Fibroblast of lung (primary cell): ENCODE measurements around the gene EBF3. TPM values are rescaled to one million over a fixed set of nuclear protein-coding genes. Genes with fewer than 3 reads are reported as not detected.

Experiments used
- DNase-seq, 2 donors: peaks; one replicate each; pipeline versions ENCODE4 v3.0.0 to v3.0.0-alpha.2; 2010; ENCODE audit warnings: low read depth in 2 of 2
- H2AFZ ChIP-seq: 2 replicates; pipeline ENCODE4 v1.5.1; 2012; ENCODE audit warnings: low read length, control low read depth, inconsistent platforms
- H3K27ac ChIP-seq: 2 replicates; pipeline ENCODE4 v1.5.1; 2011; ENCODE audit warnings: low read length, control low read depth; ENCODE audit not compliant: insufficient read depth
- H3K27me3 ChIP-seq: 2 replicates; pipeline ENCODE4 v1.5.1; 2011; ENCODE audit warnings: mild to moderate bottlenecking, low read length; ENCODE audit not compliant: control insufficient read depth, insufficient read depth
- H3K36me3 ChIP-seq: 2 replicates; pipeline ENCODE4 v1.5.1; 2011; ENCODE audit warnings: low read length; ENCODE audit not compliant: control insufficient read depth, insufficient read depth
- H3K4me1 ChIP-seq: 2 replicates; pipeline ENCODE4 v1.5.1; 2011; ENCODE audit warnings: low read length; ENCODE audit not compliant: control insufficient read depth, insufficient read depth; ENCODE audit errors: extremely low read depth
- H3K4me2 ChIP-seq: 2 replicates; pipeline ENCODE4 v1.5.1; 2011; ENCODE audit warnings: low read length, control low read depth; ENCODE audit not compliant: insufficient read depth; ENCODE audit errors: extremely low read depth
- H3K4me3 ChIP-seq, 4 experiments: fragments of 200-600 bp in 1 of 4; sonication (generic) in 1 of 4; replicated peaks in 1 of 4; 2 replicates each; pipeline ENCODE4 v1.5.1; 2011 to 2016; ENCODE audit warnings: low read length in 4 of 4, low read depth in 3 of 4, mild to moderate bottlenecking in 3 of 4, control low read depth in 2 of 4, inconsistent platforms in 1 of 4, mixed read lengths in 1 of 4; ENCODE audit not compliant: insufficient read depth in 1 of 4; ENCODE audit errors: control extremely low read depth in 1 of 4
- H3K79me2 ChIP-seq: 2 replicates; pipeline ENCODE4 v1.5.1; 2012; ENCODE audit warnings: mild to moderate bottlenecking, low read length, inconsistent platforms; ENCODE audit not compliant: control insufficient read depth, insufficient read depth
- H3K9ac ChIP-seq: 2 replicates; pipeline ENCODE4 v1.5.1; 2011; ENCODE audit warnings: mild to moderate bottlenecking, low read length, control low read depth; ENCODE audit not compliant: insufficient read depth
- H3K9me3 ChIP-seq: 2 replicates; pipeline ENCODE4 v1.5.1; 2012; ENCODE audit warnings: low read depth, low read length; ENCODE audit not compliant: control insufficient read depth, insufficient read depth
- H4K20me1 ChIP-seq: 2 replicates; pipeline ENCODE4 v1.5.1; 2011; ENCODE audit warnings: low read length; ENCODE audit not compliant: control insufficient read depth, insufficient read depth; ENCODE audit errors: extremely low read depth
- EZH2 ChIP-seq: IDR thresholded peaks from 2 replicates; pipeline ENCODE4 v1.5.1; 2012; ENCODE audit warnings: low read length, control low read depth, mild to moderate bottlenecking; ENCODE audit errors: missing control alignments
- polyA plus RNA-seq, 2 donors: library from polyadenylated mRNA; depleted of rRNA in 1 of 2; stranded (reverse) in 1 of 2; unstranded in 1 of 2; fragments of >200 nt; gene quantifications; 2 replicates each; pipeline ENCODE4 v1.2.1, GENCODE V29; 2011 to 2012; ENCODE audit warnings: missing spikeins in 1 of 2
- total RNA-seq: library from RNA; depleted of rRNA; stranded (reverse); fragments of >200 nt; gene quantifications from 2 replicates; pipeline ENCODE4 v1.2.1, GENCODE V29; 2014
- TF ChIP-seq, protein P1 (sequence below), 2 donors: IDR thresholded peaks in 1 of 2; conservative IDR thresholded peaks in 1 of 2; 1 replicate in 1 of 2; 2 replicates in 1 of 2; pipeline ENCODE4 v1.5.1; 2011 to 2012; ENCODE audit warnings: low read length in 2 of 2, control low read depth in 1 of 2, inconsistent platforms in 1 of 2, low read depth in 1 of 2, mild to moderate bottlenecking in 1 of 2

The EBF3 gene
- total and polyA plus RNA-seq, 2 donors (not counting 1 experiment from before 2014, with no cell fraction given), result 0.12 to 0.17 TPM

- Histone ChIP-seq H3K36me3 (no peaks in the 10 kb centered on the region), H3K27ac (no peak overlapping the region), H3K9me3 (no peaks in the 10 kb centered on the region), H3K4me1 (no peaks in the 10 kb centered on the region), H2AFZ (no peak overlapping the region), H3K9ac (no peak overlapping the region), H3K27me3 (no peaks in the 10 kb centered on the region), H3K4me3 (no peak overlapping the region), H3K4me2 (no peak overlapping the region), H3K79me2 (no peaks in the 10 kb centered on the region), H4K20me1 (no peaks in the 10 kb centered on the region)
- TF ChIP-seq, protein P1, sequence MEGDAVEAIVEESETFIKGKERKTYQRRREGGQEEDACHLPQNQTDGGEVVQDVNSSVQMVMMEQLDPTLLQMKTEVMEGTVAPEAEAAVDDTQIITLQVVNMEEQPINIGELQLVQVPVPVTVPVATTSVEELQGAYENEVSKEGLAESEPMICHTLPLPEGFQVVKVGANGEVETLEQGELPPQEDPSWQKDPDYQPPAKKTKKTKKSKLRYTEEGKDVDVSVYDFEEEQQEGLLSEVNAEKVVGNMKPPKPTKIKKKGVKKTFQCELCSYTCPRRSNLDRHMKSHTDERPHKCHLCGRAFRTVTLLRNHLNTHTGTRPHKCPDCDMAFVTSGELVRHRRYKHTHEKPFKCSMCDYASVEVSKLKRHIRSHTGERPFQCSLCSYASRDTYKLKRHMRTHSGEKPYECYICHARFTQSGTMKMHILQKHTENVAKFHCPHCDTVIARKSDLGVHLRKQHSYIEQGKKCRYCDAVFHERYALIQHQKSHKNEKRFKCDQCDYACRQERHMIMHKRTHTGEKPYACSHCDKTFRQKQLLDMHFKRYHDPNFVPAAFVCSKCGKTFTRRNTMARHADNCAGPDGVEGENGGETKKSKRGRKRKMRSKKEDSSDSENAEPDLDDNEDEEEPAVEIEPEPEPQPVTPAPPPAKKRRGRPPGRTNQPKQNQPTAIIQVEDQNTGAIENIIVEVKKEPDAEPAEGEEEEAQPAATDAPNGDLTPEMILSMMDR (conservative IDR thresholded peaks at IDR 0.05 in 1 of 2, IDR thresholded peaks at IDR 0.05 in 1 of 2; ENCODE audit: low read depth in 1 of 2, low read length in 2 of 2), result no peak
- no peak for TF ChIP-seq EZH2
- no peak for DNase-seq
Measured at GRCh38 chr10:129815898-129816655, 148.0 kb downstream of the EBF3 start.

GRCh38 chr10:129814681-129815646 is 149.1 kb downstream of the EBF3 start:
- Histone ChIP-seq H3K36me3 (no peaks in the 10 kb centered on the region), H3K9me3 (no peaks in the 10 kb centered on the region), H3K9ac (no peak overlapping the region), H2AFZ (no peak overlapping the region), H3K4me3 (no peak overlapping the region), H4K20me1 (no peaks in the 10 kb centered on the region), H3K27ac (no peak overlapping the region), H3K79me2 (no peaks in the 10 kb centered on the region), H3K4me1 (no peaks in the 10 kb centered on the region), H3K4me2 (no peak overlapping the region), H3K27me3 (no peaks in the 10 kb centered on the region)
- no peak for DNase-seq
- TF ChIP-seq, protein P1 (conservative IDR thresholded peaks at IDR 0.05 in 1 of 2, IDR thresholded peaks at IDR 0.05 in 1 of 2; ENCODE audit: low read depth in 1 of 2, low read length in 2 of 2), result no peak
- TF ChIP-seq EZH2, result no peak

- DNase-seq, result no peak
- no peaks in the 10 kb centered on the region for H3K27me3 ChIP-seq
- no peaks in the 10 kb centered on the region for H4K20me1 ChIP-seq
- no peaks in the 10 kb centered on the region for H3K36me3 ChIP-seq
- no peaks in the 10 kb centered on the region for H3K4me1 ChIP-seq
- TF ChIP-seq, protein P1 (conservative IDR thresholded peaks at IDR 0.05 in 1 of 2, IDR thresholded peaks at IDR 0.05 in 1 of 2; ENCODE audit: low read depth in 1 of 2, low read length in 2 of 2), result no peak
- TF ChIP-seq EZH2, result no peak
- H3K4me2 ChIP-seq, result no peak overlapping the region
- no peak overlapping the region for H2AFZ ChIP-seq
- H3K79me2 ChIP-seq, result no peaks in the 10 kb centered on the region
- no peak overlapping the region for H3K9ac ChIP-seq
- no peak overlapping the region for H3K4me3 ChIP-seq
- no peaks in the 10 kb centered on the region for H3K9me3 ChIP-seq
- no peak overlapping the region for H3K27ac ChIP-seq
Measured at GRCh38 chr10:129812398-129812797, 151.7 kb downstream of the EBF3 start.
